ACC112 (cell line): ENCODE measurements around the gene RRN3.
"Not testable (repeated sequence)": the region's sequence is repeated elsewhere in the genome, so short reads cannot be mapped to it uniquely, and the experiment has no call there.

Experiments
- H2AFZ ChIP-seq: fragments of 200-600 bp; sonication (generic); one replicate; pipeline ENCODE4 v1.6.0; 2017; ENCODE audit warnings: antibody characterized with exemption, low read length; ENCODE audit not compliant: unreplicated experiment
- H3K27ac ChIP-seq: fragments of 200-600 bp; sonication (generic); 2 replicates; pipeline ENCODE4 v1.5.1; 2014; ENCODE audit warnings: low read depth, mild to moderate bottlenecking, antibody characterized with exemption, low read length, moderate library complexity
- H3K27me3 ChIP-seq: fragments of 200-600 bp; sonication (generic); 2 replicates; pipeline ENCODE4 v1.6.1; 2014; ENCODE audit warnings: mild to moderate bottlenecking, antibody characterized with exemption, low read length, moderate library complexity, mixed read lengths; ENCODE audit not compliant: insufficient read depth
- H3K36me3 ChIP-seq: fragments of 200-600 bp; sonication (generic); 2 replicates; pipeline ENCODE4 v1.6.1; 2016; ENCODE audit warnings: mild to moderate bottlenecking, antibody characterized with exemption, low read length, moderate library complexity, mixed read lengths; ENCODE audit not compliant: insufficient read depth
- H3K4me1 ChIP-seq: fragments of 200-600 bp; sonication (generic); one replicate; pipeline ENCODE4 v1.6.1; 2016; ENCODE audit warnings: low read length, mixed read lengths; ENCODE audit not compliant: insufficient read depth, unreplicated experiment, control insufficient read depth
- H3K4me3 ChIP-seq: fragments of 200-600 bp; sonication (generic); 2 replicates; pipeline ENCODE4 v1.5.1; 2014; ENCODE audit warnings: mild to moderate bottlenecking, low read depth, low read length
- H3K79me2 ChIP-seq: fragments of 200-600 bp; sonication (generic); one replicate; pipeline ENCODE4 v1.6.0; 2016; ENCODE audit warnings: low read length; ENCODE audit not compliant: control insufficient read depth, unreplicated experiment, insufficient read depth

RRN3 gene

DNA sequence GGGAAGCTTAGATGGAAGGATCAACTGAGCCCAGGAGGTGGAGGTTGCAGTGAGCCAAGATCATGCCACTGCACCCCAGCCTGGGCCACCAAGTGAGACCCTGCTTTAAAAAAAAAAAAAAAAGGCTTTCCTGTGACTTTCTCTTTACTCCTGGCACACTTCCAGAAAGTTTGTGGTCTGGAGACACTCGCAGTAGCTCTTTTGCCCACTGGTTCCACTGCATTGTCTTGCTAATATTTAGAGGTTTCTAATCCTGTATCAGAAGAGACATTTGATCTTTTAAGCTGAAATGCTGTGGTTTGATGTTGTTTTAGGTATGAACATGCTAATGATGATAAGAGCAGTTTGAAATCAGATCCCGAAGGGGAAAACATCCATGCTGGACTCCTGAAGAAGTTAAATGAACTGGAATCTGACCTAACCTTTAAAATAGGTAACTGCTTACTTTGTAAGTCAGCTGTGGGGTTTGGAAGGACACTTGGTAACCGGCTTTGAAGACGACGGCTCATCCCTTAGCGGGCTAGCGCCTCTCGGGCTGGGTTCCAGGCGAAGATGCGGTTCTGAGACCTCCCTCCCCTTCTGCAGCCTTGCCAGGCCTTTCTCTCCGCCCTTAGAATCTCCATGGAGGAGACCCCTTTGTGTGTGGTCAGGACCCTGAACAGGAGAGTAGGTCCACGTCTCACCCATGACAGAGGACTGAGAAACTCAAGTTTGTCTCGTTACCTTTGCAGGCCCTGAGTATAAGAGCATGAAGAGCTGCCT lies 61.3 kb downstream of the RRN3 start:
- no peaks in the 10 kb centered on the region for H3K27me3 ChIP-seq
- H3K36me3 ChIP-seq: peaks cover 29% of the 10 kb centered on the region
- H3K4me1 ChIP-seq: no peaks in the 10 kb centered on the region
- no peak overlapping the region for H3K27ac ChIP-seq
- no peak overlapping the region for H2AFZ ChIP-seq
- no peaks in the 10 kb centered on the region for H3K79me2 ChIP-seq
- no peak overlapping the region for H3K4me3 ChIP-seq

DNA sequence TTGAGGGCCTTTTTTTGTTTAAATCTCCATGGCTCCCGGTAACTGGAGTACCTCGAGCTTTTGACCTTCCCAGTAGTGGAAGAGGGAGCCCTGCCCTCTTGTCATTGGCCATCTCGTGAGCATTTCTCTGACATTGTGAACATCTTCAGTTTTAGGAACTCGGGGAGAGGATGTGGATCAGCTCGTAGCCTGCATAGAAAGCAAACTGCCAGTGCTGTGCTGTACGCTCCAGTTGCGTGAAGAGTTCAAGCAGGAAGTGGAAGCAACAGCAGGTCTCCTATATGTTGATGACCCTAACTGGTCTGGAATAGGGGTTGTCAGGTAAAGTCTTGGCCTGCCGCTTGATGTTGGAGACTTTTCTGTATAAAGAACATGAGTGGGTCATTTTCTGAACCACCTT lies 62.5 kb downstream of the RRN3 start:
- peaks cover 33% of the 10 kb centered on the region for H3K36me3 ChIP-seq
- no peak overlapping the region for H3K4me3 ChIP-seq
- H2AFZ ChIP-seq: no peak overlapping the region
- no peaks in the 10 kb centered on the region for H3K79me2 ChIP-seq
- H3K27me3 ChIP-seq: no peaks in the 10 kb centered on the region
- no peak overlapping the region for H3K27ac ChIP-seq
- H3K4me1 ChIP-seq: no peaks in the 10 kb centered on the region

DNA sequence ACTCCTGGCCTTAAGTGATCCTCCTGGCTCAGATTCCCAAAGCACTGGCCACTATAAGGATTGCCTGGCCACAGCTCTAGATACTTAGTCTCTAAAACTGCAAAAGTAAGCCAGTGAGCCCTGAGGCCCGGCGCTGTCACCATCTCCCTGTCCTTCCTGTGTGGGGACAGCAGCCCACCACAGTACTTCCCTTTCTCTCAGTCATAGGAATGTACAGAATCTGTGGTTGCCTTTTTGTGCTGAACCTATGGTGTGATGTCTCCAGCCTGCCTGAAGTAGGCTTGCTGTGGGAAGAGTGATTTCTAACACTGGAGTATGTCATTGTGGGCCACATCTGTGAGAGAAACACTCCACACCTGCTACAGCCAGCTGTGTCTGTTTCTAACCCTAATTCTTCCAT lies 62.9 kb downstream of the RRN3 start:
- Histone ChIP-seq H3K4me1 (no peaks in the 10 kb centered on the region), H3K27ac (no peak overlapping the region), H3K36me3 (peaks cover 36% of the 10 kb centered on the region)

DNA sequence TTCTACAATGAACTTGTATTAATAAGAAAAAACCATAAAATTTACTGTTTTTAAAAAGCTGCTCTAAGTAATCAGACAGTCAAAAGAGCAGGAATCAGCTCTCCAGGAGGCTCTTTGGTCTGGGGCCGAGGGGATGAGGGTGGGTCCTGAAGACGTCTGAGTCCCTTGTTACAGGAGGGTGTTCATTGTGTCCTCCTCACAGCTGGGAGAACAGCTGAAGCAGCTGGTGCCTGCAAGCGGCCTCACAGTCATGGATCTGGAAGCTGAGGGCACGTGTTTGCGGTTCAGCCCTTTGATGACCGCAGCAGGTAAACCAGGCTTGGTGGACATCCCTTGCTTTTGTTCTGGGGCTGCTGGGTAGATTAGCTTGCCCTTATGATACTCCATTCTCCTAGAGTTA lies 64.3 kb downstream of the RRN3 start:
- H3K27me3 ChIP-seq, H3K79me2 ChIP-seq, H3K4me1 ChIP-seq, H2AFZ ChIP-seq, H3K4me3 ChIP-seq, H3K27ac ChIP-seq: not testable (repeated sequence)
- peaks cover 36% of the 10 kb centered on the region for H3K36me3 ChIP-seq

More for the DNA sequence above, 62.9 kb downstream of the RRN3 start:
- Histone ChIP-seq H3K4me3 (no peak overlapping the region), H3K27me3 (no peaks in the 10 kb centered on the region), H2AFZ (no peak overlapping the region), H3K79me2 (no peaks in the 10 kb centered on the region)

DNA sequence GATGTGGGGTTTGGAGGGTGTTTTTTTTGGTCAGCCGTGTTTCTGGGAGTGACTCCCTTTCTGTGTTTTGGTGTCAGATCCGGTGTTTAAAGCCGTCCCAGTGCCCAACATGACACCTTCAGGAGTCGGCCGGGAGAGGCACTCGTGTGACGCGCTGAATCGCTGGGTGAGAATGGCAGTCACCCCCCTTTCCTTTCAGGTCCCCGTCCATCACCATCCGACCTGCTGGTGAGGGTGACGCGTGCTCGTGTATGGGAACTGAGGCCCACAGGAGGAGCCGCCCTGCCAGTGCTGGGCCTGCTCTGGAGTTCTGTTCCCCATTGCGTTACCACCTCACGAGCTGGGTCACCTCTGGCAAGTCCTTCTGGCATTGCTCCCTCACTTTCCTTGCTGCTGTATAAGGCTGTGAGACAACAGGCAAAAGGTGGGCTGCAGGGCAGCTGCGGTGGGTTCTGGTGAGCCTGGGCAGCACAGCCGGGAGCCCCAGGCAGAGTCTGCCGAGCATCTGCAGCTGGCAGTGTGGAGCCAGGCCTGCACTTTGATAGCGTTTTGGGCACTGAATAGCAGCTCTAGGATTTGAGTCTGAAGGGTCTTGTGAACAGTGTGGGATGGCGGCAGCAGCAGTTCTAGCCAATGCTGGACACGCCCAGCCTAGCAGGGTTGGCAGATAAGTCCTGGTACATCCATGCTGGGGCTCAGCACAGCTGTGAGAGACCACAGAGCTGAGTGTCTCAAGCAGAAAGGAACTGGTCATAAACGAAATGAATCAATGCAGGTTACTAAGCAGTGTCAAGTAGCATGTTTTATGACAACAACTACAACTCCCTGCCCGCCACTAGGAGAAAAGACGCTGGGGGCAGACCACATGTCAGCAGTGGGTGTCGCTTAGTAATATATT lies 65.0 kb downstream of the RRN3 start:
- not testable (repeated sequence) for H3K27me3 ChIP-seq, H3K4me3 ChIP-seq, H3K79me2 ChIP-seq, H2AFZ ChIP-seq, H3K27ac ChIP-seq, H3K4me1 ChIP-seq
- peaks cover 30% of the 10 kb centered on the region for H3K36me3 ChIP-seq

DNA sequence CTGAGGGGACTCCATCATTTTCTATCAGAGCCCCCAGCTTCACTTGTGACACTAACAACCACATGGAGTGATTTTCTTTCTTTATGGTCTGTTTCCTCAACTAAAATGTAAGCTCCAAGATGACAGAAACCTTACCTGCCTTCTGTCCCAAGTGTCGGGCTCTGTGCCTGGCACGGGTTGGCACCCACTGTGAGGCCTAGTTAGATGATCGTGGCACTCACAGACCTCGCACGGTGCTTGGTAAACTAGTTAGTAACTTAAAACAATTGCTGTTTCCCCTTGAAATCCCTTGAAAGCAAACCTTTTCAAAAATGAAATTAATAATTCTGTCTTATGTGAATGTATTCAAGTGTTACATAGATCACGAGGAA lies 65.7 kb downstream of the RRN3 start:
- not testable (repeated sequence) for H3K4me3 ChIP-seq, H3K79me2 ChIP-seq, H3K27me3 ChIP-seq, H3K4me1 ChIP-seq, H2AFZ ChIP-seq, H3K27ac ChIP-seq
- H3K36me3 ChIP-seq: peaks cover 23% of the 10 kb centered on the region

DNA sequence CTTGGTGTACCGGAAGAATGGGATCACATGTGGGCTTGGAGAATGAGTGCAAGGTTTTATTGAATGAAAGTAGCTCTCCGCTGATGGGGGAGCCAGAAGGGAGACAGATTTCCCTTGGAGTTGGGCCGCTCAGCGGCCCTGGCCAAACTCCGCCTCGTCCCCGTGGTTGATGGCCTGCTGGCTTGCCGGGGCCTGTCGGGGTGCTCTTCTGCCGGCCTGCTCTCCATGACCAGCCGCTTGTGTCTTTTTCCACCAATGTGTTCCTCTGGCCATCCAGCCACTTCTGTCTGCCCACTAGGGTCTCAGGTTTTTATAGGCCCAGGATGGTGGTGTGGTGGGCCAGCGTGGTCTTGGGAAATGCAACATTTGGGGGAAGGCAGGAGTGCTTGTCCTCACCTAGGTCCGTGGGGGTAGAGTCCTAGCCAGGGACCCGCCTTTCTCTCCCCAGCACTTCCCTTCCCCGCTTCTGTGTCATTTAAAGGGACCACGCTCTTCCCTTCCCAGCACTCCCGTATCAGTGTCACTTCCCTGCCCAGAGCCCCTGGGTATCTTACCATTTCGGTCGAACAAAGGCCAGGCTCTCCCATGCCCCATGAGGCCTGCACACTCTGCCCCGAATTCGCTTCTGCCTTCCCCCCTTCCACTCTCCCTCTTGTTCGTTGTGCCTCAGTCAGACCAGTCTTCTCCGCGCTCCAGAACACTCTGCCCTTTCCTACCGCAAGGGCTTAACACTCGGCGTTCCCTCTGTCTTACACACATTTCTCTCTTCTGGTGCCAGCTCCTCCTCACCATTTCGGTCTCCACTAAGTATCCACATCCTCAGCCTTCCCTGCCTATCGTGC lies 66.3 kb downstream of the RRN3 start:
- not testable (repeated sequence) for H2AFZ ChIP-seq, H3K27me3 ChIP-seq, H3K27ac ChIP-seq, H3K79me2 ChIP-seq, H3K4me3 ChIP-seq, H3K4me1 ChIP-seq
- H3K36me3 ChIP-seq: peaks cover 25% of the 10 kb centered on the region

DNA sequence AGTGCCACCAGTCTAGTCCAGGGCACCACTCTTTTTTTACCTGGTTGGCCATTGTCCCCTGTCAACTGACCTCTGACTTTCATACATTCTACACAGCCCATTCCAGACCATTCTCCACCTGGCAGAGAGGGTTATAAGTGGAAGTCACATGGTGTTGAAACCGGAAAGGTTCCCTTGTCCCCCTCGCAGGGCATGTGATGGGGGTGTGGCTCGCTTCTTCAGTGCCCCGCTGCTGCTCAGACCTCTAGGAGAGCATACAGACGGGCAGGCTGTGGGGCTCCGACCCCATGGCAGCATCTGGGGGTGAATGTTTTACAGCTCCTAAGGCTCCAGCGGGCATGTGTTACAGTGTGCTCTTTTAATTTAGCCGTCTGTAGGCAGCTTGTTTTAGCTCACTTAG lies 67.0 kb downstream of the RRN3 start:
- H3K36me3 ChIP-seq: peaks cover 22% of the 10 kb centered on the region
- H3K4me3 ChIP-seq, H3K79me2 ChIP-seq, H2AFZ ChIP-seq, H3K27me3 ChIP-seq, H3K27ac ChIP-seq, H3K4me1 ChIP-seq: not testable (repeated sequence)

DNA sequence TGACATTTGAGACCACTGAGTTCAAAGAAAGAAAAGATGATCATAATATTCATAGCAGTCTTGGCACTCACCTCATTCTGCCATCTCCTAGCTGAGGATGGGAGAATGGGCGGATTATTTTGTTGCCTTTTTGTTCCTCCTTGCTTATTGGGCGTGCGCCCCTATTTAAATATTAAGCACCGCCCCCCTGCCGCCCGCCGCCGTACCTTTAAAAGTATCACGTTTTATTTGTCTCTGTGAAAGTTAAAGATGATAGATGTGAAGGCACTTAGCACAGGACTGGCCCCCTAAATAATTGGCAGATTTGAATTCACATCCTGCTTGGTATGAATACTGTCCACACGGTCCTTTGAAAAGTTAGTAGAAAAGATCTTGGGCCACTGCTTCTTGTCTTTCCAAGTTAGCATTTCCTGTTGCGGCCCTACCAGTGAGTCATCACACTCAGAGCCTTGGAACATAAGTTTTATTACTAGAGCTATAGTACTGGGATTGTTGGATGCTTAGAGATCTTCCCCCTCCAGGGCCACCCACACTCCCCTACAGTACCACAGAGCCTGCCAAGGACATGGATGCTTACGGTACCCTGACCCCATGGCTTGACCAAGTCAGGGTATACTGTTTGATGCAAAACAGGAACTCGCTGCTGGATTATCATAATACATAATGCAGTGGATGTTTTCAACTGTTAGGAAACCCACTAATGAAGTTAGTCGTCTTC lies 68.7 kb downstream of the RRN3 start:
- not testable (repeated sequence) for H2AFZ ChIP-seq, H3K27me3 ChIP-seq, H3K79me2 ChIP-seq, H3K4me3 ChIP-seq
- Histone ChIP-seq H3K4me1 (peaks cover 20% of the 10 kb centered on the region), H3K27ac (peak overlapping the region; percentile 58), H3K36me3 (peaks cover 13% of the 10 kb centered on the region)

DNA sequence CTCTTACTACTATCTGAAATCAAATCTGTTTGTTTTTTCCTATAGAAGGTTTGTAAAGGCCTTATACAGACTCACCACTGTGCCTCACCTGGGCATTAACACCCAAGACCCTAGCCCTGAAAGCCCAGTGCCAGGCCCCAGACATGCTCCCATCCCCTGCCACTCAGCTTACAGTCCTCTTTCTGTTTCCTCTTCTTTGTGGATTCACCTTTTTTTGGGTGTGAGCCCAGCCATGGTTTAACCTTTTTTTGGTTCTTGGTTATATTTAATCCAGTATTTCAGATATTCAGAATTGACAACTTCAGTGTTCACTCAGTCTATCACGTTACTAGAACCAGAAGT lies 69.2 kb downstream of the RRN3 start:
- H3K4me3 ChIP-seq, H2AFZ ChIP-seq, H3K79me2 ChIP-seq, H3K27me3 ChIP-seq: not testable (repeated sequence)
- H3K36me3 ChIP-seq: peaks cover 13% of the 10 kb centered on the region
- peak overlapping the region; percentile 58 for H3K27ac ChIP-seq
- peaks cover 20% of the 10 kb centered on the region for H3K4me1 ChIP-seq
